Large intestine (tissue), 3 donors: Measurements from ENCODE around the gene CARD18. TPM values are rescaled to one million over a fixed set of nuclear protein-coding genes. Genes with fewer than 3 reads are reported as not detected.
"Not testable (repeated sequence)": the region's sequence is repeated elsewhere in the genome, so short reads cannot be mapped to it uniquely, and the experiment has no call there.

ENCODE experiments used
- DNase-seq, 2 donors: peaks; one replicate each; pipeline versions ENCODE4 v3.0.0 to v3.0.0-alpha.2; 2013
- H3K27ac ChIP-seq: one replicate; pipeline ENCODE4 v1.5.1; 2013; ENCODE audit warnings: low read length
- H3K27me3 ChIP-seq: 2 replicates; pipeline ENCODE4 v1.6.1; 2013; ENCODE audit warnings: low read length; ENCODE audit not compliant: control insufficient read depth, insufficient read depth
- H3K36me3 ChIP-seq: 2 replicates; pipeline ENCODE4 v1.6.1; 2013; ENCODE audit warnings: low read length; ENCODE audit not compliant: control insufficient read depth, insufficient read depth
- H3K4me1 ChIP-seq: one replicate; pipeline ENCODE4 v1.6.1; 2013; ENCODE audit warnings: low read length; ENCODE audit not compliant: control insufficient read depth, insufficient read depth
- H3K4me3 ChIP-seq: one replicate; pipeline ENCODE4 v1.5.1; 2013; ENCODE audit warnings: low read length
- H3K9me3 ChIP-seq: one replicate; pipeline ENCODE4 v1.6.1; 2013; ENCODE audit warnings: mild to moderate bottlenecking, low read depth, low read length, moderate library complexity; ENCODE audit not compliant: control insufficient read depth
- WGBS: methylation state at CpG from one replicate; pipeline ENCODE4 v1.1.5; 2013; ENCODE audit warnings: low lambda C conversion rate; ENCODE audit not compliant: insufficient coverage; 5-methylcytosine and 5-hydroxymethylcytosine counted together
- polyA plus RNA-seq: library from polyadenylated mRNA; unstranded; fragments of 120-200 nt; gene quantifications from one replicate; pipeline ENCODE4 v1.2.1, GENCODE V29; 2013

CARD18 gene
- polyA plus RNA-seq, 1 donor, result not detected

GRCh38 chr11:105107226-105107825 lies 32.2 kb downstream of the CARD18 start:
- 100% methylated on average over 1 of the region's 8 CpGs for WGBS
- H3K4me3 ChIP-seq, H3K4me1 ChIP-seq, H3K27me3 ChIP-seq, H3K9me3 ChIP-seq, H3K27ac ChIP-seq, DNase-seq, H3K36me3 ChIP-seq: not testable (repeated sequence)

GRCh38 chr11:105106140-105106539 lies 33.4 kb downstream of the CARD18 start:
- no peak overlapping the region for H3K4me3 ChIP-seq
- H3K36me3 ChIP-seq, result no peaks in the 10 kb centered on the region
- H3K27ac ChIP-seq, result no peak overlapping the region
- no peak for DNase-seq
- H3K9me3 ChIP-seq, result no peaks in the 10 kb centered on the region
- peaks cover 9% of the 10 kb centered on the region for H3K4me1 ChIP-seq
- no peaks in the 10 kb centered on the region for H3K27me3 ChIP-seq
- 100% methylated on average over 1 of the region's 1 CpG for WGBS

DNA sequence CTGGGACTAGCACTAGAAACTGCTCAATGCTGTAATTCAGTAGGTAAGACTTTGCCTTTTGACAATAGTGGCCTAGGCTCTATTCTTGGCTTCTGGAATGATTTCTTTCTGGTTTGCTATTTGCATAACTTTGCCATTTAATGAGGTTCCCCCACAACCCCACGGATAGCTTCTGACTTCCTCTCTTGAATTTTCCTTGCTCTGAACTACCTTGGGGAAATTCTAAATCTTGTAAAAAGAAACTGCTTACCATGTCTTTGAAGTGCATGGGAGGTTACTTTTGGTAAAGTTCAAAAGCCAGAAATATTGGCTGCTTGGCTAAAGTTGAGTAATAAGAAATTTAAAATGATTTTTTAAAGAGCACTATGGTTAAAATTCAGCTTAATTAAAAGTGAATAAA lies 35.3 kb downstream of the CARD18 start:
- peaks cover 1% of the 10 kb centered on the region for H3K4me1 ChIP-seq
- no peak overlapping the region for H3K27ac ChIP-seq
- no peak overlapping the region for H3K4me3 ChIP-seq
- H3K36me3 ChIP-seq, result no peaks in the 10 kb centered on the region
- DNase-seq, result no peak
- no peaks in the 10 kb centered on the region for H3K9me3 ChIP-seq
- H3K27me3 ChIP-seq, result no peaks in the 10 kb centered on the region
- WGBS, result 83% methylated on average over 1 of the region's 1 CpG

GRCh38 chr11:105103336-105103735 lies 36.2 kb downstream of the CARD18 start:
- Histone ChIP-seq H3K4me1 (no peaks in the 10 kb centered on the region), H3K27me3 (no peaks in the 10 kb centered on the region), H3K36me3 (no peaks in the 10 kb centered on the region), H3K27ac (no peak overlapping the region), H3K4me3 (no peak overlapping the region), H3K9me3 (no peaks in the 10 kb centered on the region)
- DNase-seq, result no peak

GRCh38 chr11:105102079-105102581 lies 37.4 kb downstream of the CARD18 start:
- not testable (repeated sequence) for H3K9me3 ChIP-seq, DNase-seq, H3K27ac ChIP-seq, H3K27me3 ChIP-seq, H3K36me3 ChIP-seq, H3K4me1 ChIP-seq, H3K4me3 ChIP-seq
- no CpG with 5 or more reads among the region's 3 CpGs for WGBS

DNA sequence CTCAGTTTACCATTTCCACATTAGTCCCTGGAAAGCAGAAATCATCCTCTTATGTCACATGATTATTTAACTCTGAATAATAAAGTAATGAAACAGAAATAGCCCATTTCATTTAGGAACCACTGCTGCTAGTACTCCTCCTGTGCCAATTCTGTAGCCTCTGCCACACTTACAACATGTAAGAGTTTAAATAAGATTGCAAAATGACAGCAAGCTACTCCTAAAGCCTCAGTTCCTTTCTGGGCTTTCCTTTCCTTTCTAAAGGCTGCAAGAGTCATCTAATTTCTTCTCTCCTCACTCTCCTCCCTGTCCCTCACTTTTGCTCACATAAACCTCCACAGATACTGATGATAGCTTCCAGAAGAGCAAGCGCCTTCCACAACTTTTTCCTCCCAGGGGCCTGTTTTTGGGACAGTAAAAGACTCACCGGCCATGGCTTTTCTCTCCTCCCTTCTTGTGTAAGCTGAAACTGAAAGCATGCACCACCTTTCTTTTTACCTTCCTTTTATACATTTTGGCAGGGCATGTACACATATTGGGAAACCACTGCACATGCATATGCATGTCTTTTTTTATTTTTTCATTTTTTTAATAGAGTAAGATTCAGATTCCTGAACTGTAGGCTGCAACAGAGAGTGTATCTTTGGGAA lies 38.5 kb downstream of the CARD18 start:
- Histone ChIP-seq H3K9me3 (no peaks in the 10 kb centered on the region), H3K27ac (no peak overlapping the region), H3K4me1 (no peaks in the 10 kb centered on the region), H3K36me3 (no peaks in the 10 kb centered on the region), H3K4me3 (no peak overlapping the region), H3K27me3 (no peaks in the 10 kb centered on the region)
- no peak for DNase-seq
- no CpG with 5 or more reads among the region's 2 CpGs for WGBS

DNA sequence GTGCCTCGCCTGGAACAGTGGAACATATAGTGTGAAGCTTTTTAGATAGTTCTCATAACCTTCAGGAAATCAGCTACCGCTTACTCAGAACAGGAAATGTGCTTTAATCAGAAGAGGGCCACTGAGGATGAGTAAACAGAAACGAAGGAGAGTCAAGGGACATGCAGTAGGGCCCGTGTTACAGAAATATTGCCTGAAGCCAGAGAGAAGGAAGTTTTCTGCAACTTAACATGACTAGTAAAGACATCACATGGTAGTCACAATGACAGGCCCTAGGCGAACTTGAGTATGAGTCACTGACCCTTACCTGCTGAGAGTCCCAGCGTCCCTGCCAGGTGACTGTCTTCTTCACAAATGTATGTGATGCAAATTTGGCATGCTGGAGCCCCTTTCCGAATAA lies 39.4 kb downstream of the CARD18 start:
- Histone ChIP-seq H3K4me1 (no peaks in the 10 kb centered on the region), H3K9me3 (no peaks in the 10 kb centered on the region), H3K27ac (no peak overlapping the region), H3K27me3 (no peaks in the 10 kb centered on the region), H3K36me3 (no peaks in the 10 kb centered on the region), H3K4me3 (no peak overlapping the region)
- DNase-seq, result no peak
- WGBS, result 100% methylated on average over 1 of the region's 7 CpGs

- H3K36me3 ChIP-seq, H3K4me1 ChIP-seq, DNase-seq, H3K27ac ChIP-seq, H3K4me3 ChIP-seq, H3K27me3 ChIP-seq, H3K9me3 ChIP-seq: not testable (repeated sequence)
- WGBS, result no CpG with 5 or more reads among the region's 2 CpGs
Measured at GRCh38 chr11:105099594-105099993, 40.0 kb downstream of the CARD18 start.

DNA sequence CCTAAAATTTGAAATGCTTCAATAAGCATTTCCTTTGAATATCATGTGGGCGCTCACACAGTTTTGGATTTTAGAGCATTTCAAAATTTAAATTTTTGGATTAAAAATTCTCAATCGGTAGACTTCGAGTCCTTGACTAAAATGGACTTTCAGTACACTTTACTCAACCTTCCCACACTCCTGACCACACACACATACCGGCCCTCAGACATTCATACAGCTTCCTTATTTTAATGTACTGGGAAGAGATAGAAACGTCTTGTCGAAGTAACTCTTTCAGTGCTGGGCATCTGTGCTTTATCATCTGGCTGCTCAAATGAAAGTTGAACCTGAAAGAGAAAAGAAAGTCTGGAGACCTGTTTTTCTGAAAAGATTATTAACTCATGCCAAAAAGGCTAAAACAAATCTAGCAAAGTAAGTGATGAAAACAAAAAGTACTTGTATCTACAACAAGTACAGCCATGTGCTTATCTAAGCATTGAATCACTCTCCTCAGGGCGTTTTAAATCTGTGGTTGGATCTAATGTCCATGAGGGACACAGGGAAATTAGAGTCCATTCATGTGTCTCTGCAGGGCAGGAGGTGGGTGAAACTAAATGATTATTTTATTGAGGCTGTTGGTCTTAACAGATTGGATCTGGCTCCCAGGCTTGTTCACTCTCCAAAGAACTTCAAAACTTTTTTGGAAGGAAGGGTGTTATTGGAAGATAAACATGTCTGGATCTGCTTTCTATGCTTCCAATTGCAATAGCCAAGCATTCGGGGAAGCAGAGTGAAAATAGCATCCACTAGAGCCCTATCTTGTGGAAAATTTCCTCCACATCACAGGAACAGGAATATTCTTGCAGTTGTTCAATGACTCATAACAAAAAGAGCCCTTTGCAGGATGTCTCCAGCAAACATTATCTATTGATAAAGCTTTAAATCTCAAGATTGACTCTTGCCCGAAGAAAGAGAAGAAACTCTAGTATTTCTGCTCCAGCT lies 47.0 kb downstream of the CARD18 start:
- Histone ChIP-seq H3K9me3 (no peaks in the 10 kb centered on the region), H3K36me3 (no peaks in the 10 kb centered on the region), H3K27me3 (no peaks in the 10 kb centered on the region), H3K4me1 (no peaks in the 10 kb centered on the region), H3K4me3 (no peak overlapping the region), H3K27ac (no peak overlapping the region)
- WGBS, result 85% methylated on average over 5 of the region's 9 CpGs
- no peak for DNase-seq
